ENCODE data around the gene EIPR1. TPM values are rescaled to one million over a fixed set of nuclear protein-coding genes. Genes with fewer than 3 reads are reported as not detected.

Gene EIPR1
- total RNA-seq, 1 experiment from 2014 or later = 27.8 TPM

DNA sequence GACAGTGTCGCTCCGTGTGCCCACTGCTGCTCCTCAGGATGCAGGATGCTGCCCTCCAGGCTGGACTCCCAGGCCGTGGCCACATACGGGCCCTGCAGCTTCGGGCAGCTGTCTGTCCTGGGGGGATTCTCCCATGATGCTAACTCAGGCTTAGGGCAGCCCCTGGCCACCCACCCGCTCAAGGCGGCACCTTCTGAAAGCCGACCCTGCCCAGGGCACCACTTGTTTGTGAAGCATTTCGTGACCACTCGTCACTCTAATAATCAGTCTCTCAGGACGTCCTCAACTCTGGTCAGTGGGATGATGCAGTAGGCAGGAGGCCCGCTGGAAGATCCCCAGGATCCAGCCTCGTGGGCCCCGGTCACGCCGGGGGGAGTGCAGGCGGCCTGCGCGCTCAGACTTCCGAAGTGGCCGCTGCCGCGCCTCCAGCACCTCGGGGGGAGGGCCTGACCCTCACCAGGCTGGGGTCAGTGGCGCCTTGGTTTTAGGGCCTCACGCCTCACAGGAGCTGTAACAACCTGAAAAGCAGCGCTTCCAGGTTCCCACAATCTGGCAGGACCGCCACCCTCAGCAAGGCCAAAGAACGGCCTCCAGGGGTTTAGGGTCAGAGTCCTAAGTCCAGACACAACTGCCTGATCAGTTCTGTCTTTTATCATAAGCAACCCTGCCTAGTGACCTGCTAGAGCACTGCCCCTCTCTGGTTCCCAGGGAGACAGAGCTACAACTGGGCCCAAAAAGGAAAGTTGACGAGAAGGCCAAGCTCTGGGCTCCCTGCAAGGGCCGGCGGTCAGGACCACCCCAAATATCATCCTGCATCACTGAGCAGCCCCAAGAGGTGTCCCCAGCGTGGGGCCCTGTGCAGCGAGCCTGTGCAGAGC is 53.0 kb downstream of the EIPR1 start:
- H4K91ac ChIP-seq (ENCODE audit: insufficient read length, low read depth, low read length) = no peak overlapping the region
- TF ChIP-seq, protein P1, sequence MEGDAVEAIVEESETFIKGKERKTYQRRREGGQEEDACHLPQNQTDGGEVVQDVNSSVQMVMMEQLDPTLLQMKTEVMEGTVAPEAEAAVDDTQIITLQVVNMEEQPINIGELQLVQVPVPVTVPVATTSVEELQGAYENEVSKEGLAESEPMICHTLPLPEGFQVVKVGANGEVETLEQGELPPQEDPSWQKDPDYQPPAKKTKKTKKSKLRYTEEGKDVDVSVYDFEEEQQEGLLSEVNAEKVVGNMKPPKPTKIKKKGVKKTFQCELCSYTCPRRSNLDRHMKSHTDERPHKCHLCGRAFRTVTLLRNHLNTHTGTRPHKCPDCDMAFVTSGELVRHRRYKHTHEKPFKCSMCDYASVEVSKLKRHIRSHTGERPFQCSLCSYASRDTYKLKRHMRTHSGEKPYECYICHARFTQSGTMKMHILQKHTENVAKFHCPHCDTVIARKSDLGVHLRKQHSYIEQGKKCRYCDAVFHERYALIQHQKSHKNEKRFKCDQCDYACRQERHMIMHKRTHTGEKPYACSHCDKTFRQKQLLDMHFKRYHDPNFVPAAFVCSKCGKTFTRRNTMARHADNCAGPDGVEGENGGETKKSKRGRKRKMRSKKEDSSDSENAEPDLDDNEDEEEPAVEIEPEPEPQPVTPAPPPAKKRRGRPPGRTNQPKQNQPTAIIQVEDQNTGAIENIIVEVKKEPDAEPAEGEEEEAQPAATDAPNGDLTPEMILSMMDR (conservative IDR thresholded peaks at IDR 0.05) = no peak
- H3K4me2 ChIP-seq (ENCODE audit: insufficient read depth, insufficient read length, low read length) = no peak overlapping the region
- H3K14ac ChIP-seq (ENCODE audit: insufficient read depth, low read length) = no peak overlapping the region; the same call in 1 of the 2 replicates
- no peak overlapping the region for H3K4me3 Mint-ChIP-seq
- no peak overlapping the region for H3K23ac ChIP-seq (ENCODE audit: insufficient read length, low read depth, low read length)
- no peaks in the 10 kb centered on the region for H3K27me3 ChIP-seq (ENCODE audit: insufficient read depth, low read length)
- H3K4ac ChIP-seq (ENCODE audit: low read depth, low read length) = no peak overlapping the region
- H3K56ac ChIP-seq (ENCODE audit: insufficient read length, low read depth, low read length) = no peak overlapping the region
- H3K36me3 Mint-ChIP-seq (ENCODE audit: insufficient read depth in 1 of 3, low read depth in 3 of 3) = peaks cover 5 to 12% (median 5%) of the 10 kb centered on the region in 3 experiments; a peak in 4 of 7 replicates
- H2AK5ac ChIP-seq (ENCODE audit: insufficient read length, low read length) = no peak overlapping the region
- no peak overlapping the region for H2BK20ac ChIP-seq (ENCODE audit: low read depth, low read length, poor library complexity, severe bottlenecking)
- no peaks in the 10 kb centered on the region for H3K23me2 ChIP-seq (ENCODE audit: insufficient read length, low read depth, low read length, poor library complexity, severe bottlenecking)
- no peak overlapping the region for H3T11ph ChIP-seq (ENCODE audit: low read length)
- peak overlapping the region in 2 of 3 experiments; percentile 70 to 72; a peak in 3 of 7 replicates for H3K27ac Mint-ChIP-seq
- H4K8ac ChIP-seq (replicated peaks; ENCODE audit: insufficient read length, low read depth, low read length) = no peak overlapping the region
- H3K9ac ChIP-seq (ENCODE audit: extremely low read depth, insufficient read length, low read length) = no peak overlapping the region
- no peaks in the 10 kb centered on the region; the same call in 1 of the 2 replicates for H3K79me2 ChIP-seq (ENCODE audit: insufficient read depth, low read length)
- peaks cover 27 to 42% of the 10 kb centered on the region in 2 experiments for H3K4me1 Mint-ChIP-seq
- peaks cover 6% of the 10 kb centered on the region; the same call in 1 of the 2 replicates for H3K4me1 ChIP-seq (ENCODE audit: insufficient read depth, low read length)
- no peaks in the 10 kb centered on the region for H3K9me3 ChIP-seq (ENCODE audit: control insufficient read depth, low read depth, low read length)
- H3K9me3 Mint-ChIP-seq = no peaks in the 10 kb centered on the region
- H3K27ac ChIP-seq (ENCODE audit: insufficient read length, low read depth, low read length) = no peak overlapping the region
- no peak overlapping the region for H2BK120ac ChIP-seq (ENCODE audit: low read depth, low read length, poor library complexity, severe bottlenecking)
- H2AFZ ChIP-seq (ENCODE audit: low read length) = no peak overlapping the region
- H2BK5ac ChIP-seq (ENCODE audit: insufficient read length, low read length) = no peak overlapping the region
- DNase-seq = no peak
- no peak overlapping the region for H4K5ac ChIP-seq (ENCODE audit: insufficient read length, low read depth, low read length)
- no peaks in the 10 kb centered on the region for H3K79me1 ChIP-seq (ENCODE audit: insufficient read depth, low read depth, low read length, poor library complexity, severe bottlenecking)
- WGBS (ENCODE audit: extremely low coverage, insufficient read length, low lambda C conversion rate) = no CpG with 5 or more reads among the region's 34 CpGs
- H2BK15ac ChIP-seq (ENCODE audit: low read depth, low read length) = no peak overlapping the region
- no peak overlapping the region for H2BK12ac ChIP-seq (ENCODE audit: insufficient read length, low read depth, low read length)
- H4K20me1 ChIP-seq (ENCODE audit: control insufficient read depth, insufficient read depth, insufficient read length) = no peaks in the 10 kb centered on the region
- H3K18ac ChIP-seq (ENCODE audit: insufficient read length, low read depth, low read length) = no peak overlapping the region
- no peaks in the 10 kb centered on the region for H3K27me3 Mint-ChIP-seq (ENCODE audit: low read depth)
